WI38 (cell line): Measurements from ENCODE around the gene FASN.

Source experiments
- H3K4me3 ChIP-seq: 2 replicates; pipeline ENCODE4 v1.5.1; 2011; ENCODE audit warnings: low read depth, mild to moderate bottlenecking, control low read depth, low read length
- TF ChIP-seq, protein P1 (sequence below): IDR thresholded peaks from 2 replicates; pipeline ENCODE4 v1.5.1; 2012; ENCODE audit warnings: low read depth, mild to moderate bottlenecking, control low read depth, low read length

The FASN gene

DNA sequence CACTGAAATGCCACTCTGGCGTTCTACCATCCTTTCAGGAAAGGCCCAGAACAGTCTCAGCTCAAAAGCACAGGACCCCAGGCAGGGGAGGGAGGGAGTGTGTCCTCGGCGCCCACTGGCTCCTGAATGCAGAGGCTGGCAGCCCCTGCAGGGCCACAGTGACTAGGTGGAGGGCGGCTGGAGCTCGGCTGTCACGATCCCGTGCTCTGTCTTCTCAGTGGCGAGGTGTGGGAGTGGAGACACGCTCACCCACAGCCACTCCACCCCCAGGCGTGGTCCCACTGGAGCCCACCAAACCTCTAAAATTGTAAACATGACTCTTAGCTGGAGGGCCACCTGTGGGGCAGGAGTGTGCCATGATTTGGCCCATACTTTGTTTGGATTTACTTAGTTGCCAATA lies 16.4 kb upstream of the FASN start:
- no peak overlapping the region for H3K4me3 ChIP-seq
- TF ChIP-seq, protein P1, sequence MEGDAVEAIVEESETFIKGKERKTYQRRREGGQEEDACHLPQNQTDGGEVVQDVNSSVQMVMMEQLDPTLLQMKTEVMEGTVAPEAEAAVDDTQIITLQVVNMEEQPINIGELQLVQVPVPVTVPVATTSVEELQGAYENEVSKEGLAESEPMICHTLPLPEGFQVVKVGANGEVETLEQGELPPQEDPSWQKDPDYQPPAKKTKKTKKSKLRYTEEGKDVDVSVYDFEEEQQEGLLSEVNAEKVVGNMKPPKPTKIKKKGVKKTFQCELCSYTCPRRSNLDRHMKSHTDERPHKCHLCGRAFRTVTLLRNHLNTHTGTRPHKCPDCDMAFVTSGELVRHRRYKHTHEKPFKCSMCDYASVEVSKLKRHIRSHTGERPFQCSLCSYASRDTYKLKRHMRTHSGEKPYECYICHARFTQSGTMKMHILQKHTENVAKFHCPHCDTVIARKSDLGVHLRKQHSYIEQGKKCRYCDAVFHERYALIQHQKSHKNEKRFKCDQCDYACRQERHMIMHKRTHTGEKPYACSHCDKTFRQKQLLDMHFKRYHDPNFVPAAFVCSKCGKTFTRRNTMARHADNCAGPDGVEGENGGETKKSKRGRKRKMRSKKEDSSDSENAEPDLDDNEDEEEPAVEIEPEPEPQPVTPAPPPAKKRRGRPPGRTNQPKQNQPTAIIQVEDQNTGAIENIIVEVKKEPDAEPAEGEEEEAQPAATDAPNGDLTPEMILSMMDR = no peak

DNA sequence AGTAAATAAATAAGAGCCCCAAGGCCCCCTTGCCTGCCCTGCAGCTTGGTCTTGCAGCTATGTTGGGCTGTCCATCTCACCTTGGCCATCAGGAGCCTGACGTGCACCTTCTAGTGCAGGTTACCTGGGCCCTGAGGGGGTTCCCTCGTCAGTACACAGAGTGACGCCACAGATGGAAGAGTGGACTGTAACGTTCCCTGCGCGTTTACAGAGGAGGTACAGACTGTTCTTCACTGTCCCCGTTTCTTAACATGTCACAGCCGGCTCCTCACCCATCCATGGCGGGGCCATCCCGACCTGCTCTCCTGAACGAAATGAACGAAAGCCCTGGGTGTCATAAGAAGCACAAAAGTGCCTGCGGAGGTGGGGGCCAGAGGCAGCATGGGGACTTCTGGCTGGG lies 15.9 kb upstream of the FASN start:
- TF ChIP-seq, protein P1 = no peak
- H3K4me3 ChIP-seq = no peak overlapping the region

DNA sequence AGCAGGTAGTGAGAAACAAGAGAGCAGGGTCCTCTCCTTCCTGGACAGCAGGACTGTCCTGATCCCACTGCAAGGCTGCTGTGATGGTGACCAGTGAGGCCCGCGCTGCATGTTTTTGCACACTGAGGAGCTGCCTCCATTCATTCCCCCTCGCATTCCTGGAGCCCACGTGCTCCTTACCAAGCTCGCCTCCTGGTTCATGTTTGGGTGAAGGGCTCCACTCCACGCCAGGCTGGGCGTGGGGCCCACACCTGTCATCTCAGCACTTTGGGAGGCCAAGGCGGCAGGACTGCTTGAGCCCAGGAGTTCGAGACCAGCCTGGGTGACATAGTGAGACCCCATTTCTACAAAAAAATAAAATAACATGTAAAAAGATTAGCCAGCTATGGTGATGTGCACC lies 15.4 kb upstream of the FASN start:
- no peak overlapping the region for H3K4me3 ChIP-seq
- TF ChIP-seq, protein P1 = no peak

DNA sequence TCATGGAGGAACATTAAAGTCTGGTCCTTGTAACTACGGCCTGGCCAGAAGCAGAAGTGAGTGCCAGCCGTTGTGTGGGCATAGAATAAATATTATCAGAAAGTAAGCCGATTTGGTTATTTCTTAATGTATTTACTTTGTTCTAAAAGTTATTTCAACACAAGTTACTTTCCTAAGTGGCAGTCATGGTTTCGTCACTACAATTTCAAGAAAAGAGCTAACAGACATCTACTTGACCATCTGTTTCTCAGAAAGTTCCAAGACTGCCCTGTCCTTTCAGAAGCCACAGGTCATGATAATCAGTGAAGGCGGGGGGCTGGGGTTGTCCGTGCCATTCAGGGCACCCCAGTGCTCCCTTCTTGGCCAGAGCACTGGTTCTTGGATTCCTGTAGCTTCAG lies 14.9 kb upstream of the FASN start:
- H3K4me3 ChIP-seq = no peak overlapping the region
- TF ChIP-seq, protein P1 = no peak

DNA sequence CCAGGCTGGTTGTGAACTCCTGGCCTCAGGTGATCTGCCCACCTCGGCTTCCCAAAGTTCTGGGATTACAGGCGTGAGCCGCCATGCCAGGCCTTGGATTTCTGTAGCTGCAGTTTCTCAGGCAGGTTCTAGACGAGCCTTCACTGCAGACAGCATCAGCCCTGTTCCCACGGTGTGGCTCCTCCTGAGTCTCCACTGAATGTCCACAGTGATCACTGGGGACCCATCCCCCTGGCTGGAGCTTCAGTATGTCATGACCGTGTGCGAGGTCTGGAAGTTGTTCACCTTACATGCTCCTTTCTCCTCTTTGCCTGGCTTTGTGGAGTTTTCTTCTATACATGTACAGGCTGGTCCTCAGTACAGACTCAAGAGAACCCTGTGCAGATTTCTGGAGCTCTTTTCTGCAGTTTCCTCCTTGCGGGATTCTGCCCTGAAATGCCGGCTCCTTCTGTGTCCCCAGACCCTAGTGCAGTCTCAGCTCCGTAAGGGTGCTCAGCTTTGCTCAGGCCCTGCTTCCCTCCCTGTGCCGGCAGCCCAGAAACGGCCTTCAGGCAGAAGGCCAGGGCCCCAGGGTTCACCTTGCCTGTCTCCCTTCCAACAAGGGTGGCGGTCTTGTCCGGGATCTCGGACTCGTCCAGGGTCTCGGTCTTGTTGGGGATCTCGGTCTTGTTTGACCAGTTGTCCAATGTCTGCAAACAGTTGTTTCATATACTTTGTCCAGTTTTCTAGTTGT lies 14.3 kb upstream of the FASN start:
- no peak overlapping the region for H3K4me3 ChIP-seq
- TF ChIP-seq, protein P1 = no peak

DNA sequence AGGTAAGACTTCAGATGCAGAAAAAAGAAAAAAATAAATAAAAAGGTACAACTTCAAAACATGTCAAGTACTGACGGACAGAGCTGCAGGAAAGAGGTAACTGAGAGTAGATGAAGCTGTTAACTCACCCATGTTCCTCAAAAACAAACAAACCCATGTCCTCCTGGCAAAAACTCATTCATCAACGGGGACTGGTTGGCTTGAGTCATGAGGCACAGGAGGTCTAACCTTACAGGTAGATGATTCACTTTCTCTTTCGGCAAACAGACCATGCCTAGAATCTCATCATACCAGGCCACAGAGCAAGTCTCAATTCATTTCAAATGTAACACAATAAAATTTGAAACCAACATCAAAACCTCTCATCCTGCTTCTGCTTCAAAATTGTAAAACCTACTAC lies 12.3 kb upstream of the FASN start:
- TF ChIP-seq, protein P1 = no peak
- H3K4me3 ChIP-seq = no peak overlapping the region

DNA sequence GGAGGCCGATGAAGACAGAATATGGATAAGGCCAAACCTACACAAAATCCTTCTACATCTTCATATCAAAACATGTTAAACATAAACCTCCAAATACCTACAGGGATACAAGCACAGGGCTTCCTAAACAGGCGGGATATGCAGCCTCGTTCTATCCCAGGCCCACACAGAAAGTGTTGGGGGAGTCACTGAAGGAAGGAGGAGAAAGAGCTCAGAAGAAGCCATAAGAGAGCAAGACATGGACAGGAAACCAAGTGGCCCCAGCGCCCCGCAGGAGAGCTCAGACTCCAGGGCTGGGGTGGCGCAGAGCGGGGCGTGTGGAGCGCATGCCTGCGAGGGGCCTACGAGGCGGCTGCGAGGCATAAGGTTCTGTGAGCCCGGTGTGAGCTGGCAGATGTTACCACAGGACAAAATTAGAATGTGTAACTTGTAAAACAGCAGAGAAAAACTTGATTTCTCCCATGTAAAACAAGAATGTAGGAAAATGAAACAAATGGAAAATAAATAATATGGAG lies 11.0 kb upstream of the FASN start:
- TF ChIP-seq, protein P1 = no peak

More for the DNA sequence above, 11.0 kb upstream of the FASN start:
- no peak overlapping the region for H3K4me3 ChIP-seq
